Activated T-cell treated with anti-CD3 and anti-CD28 coated beads, Interleukin-2, amount 50 U/mL, for 4 hours (primary cell): ENCODE measurements around the gene WDR73. TPM values are rescaled to one million over a fixed set of nuclear protein-coding genes. Genes with fewer than 3 reads are reported as not detected.

Experiments
- ATAC-seq, 2 donors: fragments of 200-7000 bp; cut with Tn5 transposase; one replicate each; pipeline ENCODE4 v1.10.0; 2021
- DNase-seq: peaks from one replicate; pipeline ENCODE4 v3.0.0-alpha.2; 2020
- H3K27me3 Mint-ChIP-seq: one replicate; pipeline ENCODE4 v1.8.0; 2021; ENCODE audit warnings: low read depth, mixed read lengths
- H3K36me3 Mint-ChIP-seq: one replicate; pipeline ENCODE4 v1.8.0; 2022; ENCODE audit warnings: mixed read lengths; ENCODE audit not compliant: insufficient read depth
- H3K4me1 Mint-ChIP-seq: one replicate; pipeline ENCODE4 v1.8.0; 2021; ENCODE audit warnings: low read depth, mixed read lengths
- H3K4me3 Mint-ChIP-seq: one replicate; pipeline ENCODE4 v1.8.0; 2021; ENCODE audit warnings: mild to moderate bottlenecking, moderate library complexity, mixed read lengths
- H3K9me3 Mint-ChIP-seq: one replicate; pipeline ENCODE4 v1.8.0; 2021; ENCODE audit warnings: mixed read lengths
- total RNA-seq, 3 donors: library from RNA; stranded (reverse); gene quantifications; one replicate each; pipeline ENCODE4 v1.2.1, GENCODE V29; 2021

Gene WDR73
- total RNA-seq, 3 donors from 2014 or later, result 31.1 to 38.8 (median 36.0) TPM

DNA sequence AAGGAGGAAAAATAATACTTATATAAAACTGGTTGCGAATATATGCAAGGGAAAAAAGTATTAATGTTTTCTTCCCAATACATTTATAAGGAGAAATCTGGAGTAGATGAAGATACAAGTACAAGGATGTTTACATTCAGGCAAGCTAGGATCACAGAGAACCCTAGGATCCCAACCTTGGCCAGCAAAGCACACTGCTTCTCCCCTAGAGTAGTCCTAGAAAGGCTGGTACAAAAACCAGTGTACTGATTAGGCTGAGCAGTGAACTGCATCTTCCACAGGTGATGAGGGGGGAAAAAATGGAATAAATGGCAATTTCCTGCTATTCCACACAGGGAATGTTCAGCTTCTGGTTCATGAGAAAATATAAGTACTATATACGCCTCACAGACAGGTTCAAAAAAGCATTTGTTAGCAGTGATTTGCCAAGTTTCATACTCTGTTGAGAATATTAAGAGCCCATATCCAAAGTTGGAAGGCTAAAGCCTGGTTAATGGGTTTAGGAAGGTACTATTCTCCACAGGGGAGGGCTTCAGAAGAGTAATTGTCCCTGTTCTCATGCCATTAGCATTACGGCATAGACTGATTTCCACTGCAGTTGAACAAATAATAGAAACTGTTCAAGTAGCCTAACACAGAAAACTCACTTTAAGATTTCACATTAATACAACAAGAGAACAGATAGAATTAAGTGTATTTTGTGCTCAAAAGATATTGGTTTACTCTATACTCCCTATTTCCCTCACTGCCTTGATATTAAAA, 14.3 kb upstream of the WDR73 start:
- Mint-ChIP-seq H3K4me1 (peaks cover 31% of the 10 kb centered on the region), H3K27me3 (no peaks in the 10 kb centered on the region), H3K9me3 (no peaks in the 10 kb centered on the region), H3K36me3 (peaks cover 34% of the 10 kb centered on the region), H3K4me3 (no peak overlapping the region)
- DNase-seq (no peak), ATAC-seq (no peak)

DNA sequence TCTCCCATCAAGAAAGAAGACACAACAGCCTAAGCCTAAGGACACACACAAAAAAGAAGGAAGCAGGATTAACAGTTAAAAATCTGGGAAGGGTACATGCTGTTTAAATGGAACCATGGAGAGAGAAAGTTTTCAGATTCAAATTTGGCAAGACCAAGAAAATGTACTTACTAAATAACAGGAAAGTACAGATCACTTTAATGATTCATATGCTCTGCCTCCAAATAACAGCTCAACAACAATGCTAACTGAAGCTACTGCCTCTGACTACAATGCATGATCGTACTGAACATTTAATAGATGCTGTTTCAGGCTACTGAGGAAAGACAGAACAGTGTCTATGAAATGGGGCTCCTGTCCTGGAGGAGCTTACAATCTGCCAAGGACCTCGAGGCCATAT, 12.3 kb upstream of the WDR73 start:
- no peak overlapping the region for H3K4me3 Mint-ChIP-seq
- DNase-seq, result no peak
- no peak for ATAC-seq
- H3K4me1 Mint-ChIP-seq, result peaks cover 30% of the 10 kb centered on the region
- H3K36me3 Mint-ChIP-seq, result peaks cover 32% of the 10 kb centered on the region
- no peaks in the 10 kb centered on the region for H3K9me3 Mint-ChIP-seq
- H3K27me3 Mint-ChIP-seq, result no peaks in the 10 kb centered on the region

DNA sequence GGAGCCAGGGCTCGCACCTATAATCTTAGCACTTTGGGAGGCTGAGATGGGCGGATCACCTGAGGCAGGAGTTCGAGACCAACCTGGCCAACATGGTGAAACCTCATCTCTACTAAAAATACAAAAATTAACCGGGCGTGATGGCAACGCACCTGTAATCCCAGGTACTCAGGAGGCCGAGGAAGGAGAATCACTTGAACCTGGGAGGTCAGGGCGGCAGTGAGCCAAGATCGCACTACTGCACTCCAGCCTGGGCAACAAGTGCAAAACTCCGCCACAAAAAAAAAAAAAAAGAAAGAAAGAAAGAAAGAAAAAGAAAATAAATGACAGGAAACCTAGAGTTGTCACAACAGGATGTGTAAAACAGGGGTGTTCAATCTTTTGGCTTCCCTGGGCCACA, 6.9 kb upstream of the WDR73 start:
- H3K4me1 Mint-ChIP-seq, result peaks cover 21% of the 10 kb centered on the region
- peaks cover 3% of the 10 kb centered on the region for H3K36me3 Mint-ChIP-seq
- no peak for DNase-seq
- no peak overlapping the region for H3K4me3 Mint-ChIP-seq
- H3K27me3 Mint-ChIP-seq, result no peaks in the 10 kb centered on the region
- ATAC-seq, result no peak
- H3K9me3 Mint-ChIP-seq, result no peaks in the 10 kb centered on the region

DNA sequence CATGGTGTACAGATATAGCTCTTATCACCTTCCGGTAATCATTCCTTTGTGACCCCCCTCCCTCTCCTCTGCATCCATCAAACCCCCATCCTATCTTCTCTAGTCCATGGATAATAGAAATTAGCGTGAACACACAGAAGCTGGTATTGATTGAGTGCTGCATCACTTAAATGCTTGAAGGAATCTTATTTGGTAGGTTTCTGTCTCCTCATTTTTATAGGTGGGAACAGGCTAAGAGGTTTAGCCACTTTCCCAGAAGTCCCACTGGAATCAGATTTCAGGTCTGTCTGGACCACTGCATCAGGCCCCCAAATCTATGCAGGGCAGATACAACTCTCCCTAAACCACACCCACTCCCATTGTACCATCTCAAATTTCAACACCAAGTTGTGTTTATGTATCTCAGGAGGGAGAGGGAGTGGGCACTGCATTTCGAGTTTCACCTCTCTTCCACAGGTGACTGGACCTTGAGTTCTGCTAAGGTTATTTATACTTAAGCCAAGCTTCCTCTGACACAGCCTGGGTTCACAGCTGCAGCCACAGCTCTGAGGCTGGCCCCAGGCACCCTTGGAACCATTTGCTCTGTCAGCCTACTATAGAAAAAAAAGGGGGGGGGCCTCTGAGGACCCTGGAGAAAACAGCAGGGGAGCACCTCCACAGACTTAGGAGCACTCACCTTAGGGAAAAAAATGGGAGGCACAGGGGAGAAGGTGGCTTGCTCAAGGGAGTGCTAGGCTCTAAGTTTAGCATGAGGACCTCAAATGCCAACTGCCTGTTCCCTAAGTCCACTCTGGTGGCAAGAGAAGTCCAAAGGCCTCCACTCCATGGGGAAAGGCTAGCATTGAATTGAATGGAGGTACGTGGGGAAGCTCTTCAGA, 6.1 kb upstream of the WDR73 start:
- no peaks in the 10 kb centered on the region for H3K36me3 Mint-ChIP-seq
- ATAC-seq (no peak), DNase-seq (no peak)
- H3K27me3 Mint-ChIP-seq, result no peaks in the 10 kb centered on the region
- no peaks in the 10 kb centered on the region for H3K9me3 Mint-ChIP-seq
- peaks cover 22% of the 10 kb centered on the region for H3K4me1 Mint-ChIP-seq
- no peak overlapping the region for H3K4me3 Mint-ChIP-seq

DNA sequence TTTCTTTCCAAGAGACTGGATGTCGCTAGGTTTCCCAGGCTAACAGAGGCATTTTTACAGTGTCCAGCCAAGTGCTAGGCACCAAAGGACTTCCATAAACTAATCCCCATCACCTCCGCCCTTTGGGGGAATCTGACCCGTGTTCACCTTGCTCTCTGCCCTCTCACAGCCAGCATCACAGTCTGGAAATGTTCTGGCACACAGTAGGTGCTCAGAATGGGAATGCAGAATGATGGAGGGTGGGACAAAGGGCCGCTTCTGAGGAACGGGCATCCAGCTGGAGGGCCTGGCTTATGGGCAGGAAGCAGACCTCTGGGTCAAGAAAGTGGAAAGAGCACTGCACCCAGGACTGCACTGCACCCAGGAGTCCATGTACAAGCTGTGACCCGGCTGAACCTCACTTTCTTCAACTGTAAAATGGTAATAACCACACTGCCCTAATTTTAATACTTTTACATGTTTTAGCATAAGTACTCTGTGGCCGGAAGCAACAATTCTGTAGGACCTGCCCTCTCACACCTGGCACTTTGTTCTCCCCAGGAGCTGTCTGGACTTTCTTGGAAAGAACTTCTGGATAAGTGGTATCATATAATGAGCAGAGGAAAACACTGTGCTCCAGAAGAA, 4.8 kb upstream of the WDR73 start:
- peaks cover 27% of the 10 kb centered on the region for H3K4me1 Mint-ChIP-seq
- H3K9me3 Mint-ChIP-seq, result no peaks in the 10 kb centered on the region
- H3K4me3 Mint-ChIP-seq, result peak overlapping the region; percentile 80
- no peak for DNase-seq
- no peak for ATAC-seq
- H3K27me3 Mint-ChIP-seq, result no peaks in the 10 kb centered on the region
- no peaks in the 10 kb centered on the region for H3K36me3 Mint-ChIP-seq

DNA sequence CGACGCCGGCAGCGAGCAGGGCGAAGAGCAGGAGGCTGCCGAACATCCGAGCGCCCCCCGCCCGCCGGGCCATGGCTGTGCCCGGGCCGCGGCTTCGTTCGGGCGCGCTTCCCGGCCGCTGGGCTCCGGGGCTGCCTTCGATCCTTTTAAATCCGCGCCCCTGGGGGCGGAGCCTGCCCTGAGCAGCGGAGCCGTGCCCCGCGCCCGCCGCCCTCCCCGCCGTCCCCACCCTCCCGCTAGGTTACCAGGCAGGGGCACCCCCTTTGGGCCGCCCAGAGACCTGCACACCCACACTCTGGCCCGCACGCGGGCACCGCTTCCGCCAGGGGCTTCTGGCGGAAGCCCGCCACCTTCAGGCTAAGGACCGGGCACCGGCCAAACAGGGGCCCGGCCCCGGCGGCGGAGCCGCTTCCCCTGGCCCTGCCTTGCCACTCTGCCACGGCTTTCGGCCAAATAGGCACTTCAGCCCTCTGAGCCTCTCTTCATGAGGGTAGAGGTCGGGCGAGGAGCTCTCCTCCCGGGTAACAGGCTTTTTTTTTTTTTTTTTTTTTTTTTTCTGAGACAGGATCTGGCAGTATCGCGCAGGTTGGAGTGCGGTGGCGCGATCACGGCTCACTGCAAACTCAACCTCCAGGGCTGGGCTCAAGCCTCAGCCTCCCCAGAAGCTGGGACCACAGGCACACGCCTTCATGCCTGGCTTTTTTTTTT, 4.2 kb upstream of the WDR73 start, which contains the start of gene NMB:
Gene NMB, minus strand, starts transcription at position 120 of the 708 bp plus-strand sequence. Its CDS starts 47 bp downstream, at position 73.
- Mint-ChIP-seq H3K27me3 (no peaks in the 10 kb centered on the region), H3K4me1 (peaks cover 31% of the 10 kb centered on the region), H3K36me3 (no peaks in the 10 kb centered on the region), H3K4me3 (peak within 1 kb of the TSS; percentile 80), H3K9me3 (no peaks in the 10 kb centered on the region)
- ATAC-seq (peak; percentile 72 to 77), DNase-seq (peak; percentile 72)

DNA sequence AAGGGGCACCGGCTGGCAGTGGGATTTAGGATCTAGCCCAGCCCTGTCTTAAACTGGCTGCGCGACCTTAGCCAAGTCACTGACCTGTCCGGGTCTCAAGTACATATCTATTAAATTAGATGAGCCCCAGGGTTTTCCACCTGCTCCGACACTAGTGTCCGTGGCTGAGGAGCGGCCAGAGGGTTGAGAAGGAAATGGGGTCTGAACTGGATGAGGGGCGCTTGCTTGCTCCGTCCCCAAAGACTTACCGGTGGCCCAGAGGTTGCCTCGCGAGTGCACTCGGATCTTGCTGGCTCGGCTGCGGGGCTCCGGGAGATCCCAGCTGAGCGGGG, 3.6 kb upstream of the WDR73 start:
- Mint-ChIP-seq H3K4me1 (peaks cover 33% of the 10 kb centered on the region), H3K36me3 (no peaks in the 10 kb centered on the region), H3K27me3 (no peaks in the 10 kb centered on the region), H3K9me3 (no peaks in the 10 kb centered on the region), H3K4me3 (peak overlapping the region; percentile 75)
- no peak for ATAC-seq
- no peak for DNase-seq

DNA sequence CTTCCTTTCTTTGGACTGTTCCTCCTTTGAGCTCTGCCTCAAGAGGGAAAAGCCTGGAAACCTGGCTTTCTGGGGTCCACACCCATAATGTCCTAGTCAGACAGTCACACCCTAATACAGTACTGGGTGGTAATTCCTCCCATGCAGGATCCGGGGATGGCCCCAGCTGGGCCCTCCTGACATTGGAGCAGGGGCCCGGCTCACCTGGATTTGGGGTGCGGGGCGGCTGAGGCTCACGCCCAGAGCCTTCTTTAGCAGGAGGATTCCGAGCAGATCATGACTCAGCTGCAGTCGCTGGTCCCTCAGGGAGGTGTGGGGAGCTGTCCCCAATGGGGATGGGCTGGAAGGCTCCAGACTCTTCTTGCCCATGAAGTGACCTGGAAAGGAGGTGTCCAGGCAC, 2.9 kb upstream of the WDR73 start:
- H3K4me1 Mint-ChIP-seq, result peaks cover 38% of the 10 kb centered on the region

DNA sequence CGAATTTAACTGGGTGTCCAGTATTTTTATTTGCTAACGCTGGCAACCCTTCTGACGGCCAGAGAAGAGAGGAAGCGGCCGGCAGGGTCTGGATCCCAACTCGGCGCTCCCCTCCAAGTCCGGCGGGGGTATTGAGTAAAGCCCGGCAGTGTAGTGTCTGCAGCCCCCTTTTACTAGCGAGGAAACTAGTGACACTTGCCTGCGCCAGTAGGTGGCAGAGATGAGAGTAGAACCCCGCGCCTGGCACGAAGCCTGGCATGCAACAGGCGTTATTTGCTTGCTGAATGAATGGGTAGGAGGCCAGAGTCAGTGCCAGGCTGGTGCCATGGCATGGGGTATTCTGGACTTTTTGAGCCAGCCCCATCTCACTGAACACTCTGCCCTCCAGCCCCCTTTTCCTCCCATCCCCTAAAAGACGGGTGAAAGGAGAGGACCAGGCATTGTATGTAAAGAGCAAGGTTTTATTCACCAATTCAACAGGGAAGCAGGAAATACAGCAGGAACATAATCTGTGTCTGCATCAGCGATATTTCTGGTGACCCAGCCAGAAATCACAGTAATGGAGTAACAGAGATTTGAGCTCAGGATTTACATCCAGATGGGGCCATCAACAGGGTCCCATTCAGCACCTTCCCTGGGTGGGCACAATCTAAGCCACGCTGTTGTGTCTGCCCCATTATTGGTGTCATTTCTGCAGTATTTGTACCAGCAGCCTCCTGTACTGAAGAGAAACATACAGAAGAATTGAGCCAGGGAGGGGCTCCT, 788 bp upstream of the WDR73 start:
- H3K27me3 Mint-ChIP-seq, result no peaks in the 10 kb centered on the region
- peak; percentile 47 to 53 for ATAC-seq
- DNase-seq, result peak; percentile 73
- H3K36me3 Mint-ChIP-seq, result peaks cover 11% of the 10 kb centered on the region
- peak overlapping the region; percentile 91 for H3K4me3 Mint-ChIP-seq
- H3K9me3 Mint-ChIP-seq, result no peaks in the 10 kb centered on the region
- H3K4me1 Mint-ChIP-seq, result peaks cover 44% of the 10 kb centered on the region

More for the DNA sequence above, 2.9 kb upstream of the WDR73 start:
- Mint-ChIP-seq H3K27me3 (no peaks in the 10 kb centered on the region), H3K4me3 (peak overlapping the region; percentile 75), H3K36me3 (peaks cover 5% of the 10 kb centered on the region), H3K9me3 (no peaks in the 10 kb centered on the region)
- DNase-seq (no peak), ATAC-seq (no peak)

DNA sequence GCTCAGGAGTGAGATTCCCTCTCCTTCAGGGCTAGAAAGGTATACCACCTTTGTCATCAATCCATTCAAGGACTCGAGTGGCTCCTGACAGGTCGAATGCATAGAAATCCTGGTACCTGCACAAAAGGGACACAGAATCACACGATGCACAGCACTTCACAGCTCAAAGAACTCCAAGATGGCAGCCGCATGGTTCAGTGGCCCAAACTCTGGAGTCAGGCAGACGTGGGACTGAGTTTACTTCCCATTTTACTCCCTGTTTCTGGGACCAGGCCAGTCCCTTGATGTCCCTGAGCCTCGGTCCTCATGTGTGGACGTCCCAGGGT, 536 bp downstream of the WDR73 start:
- H3K4me1 Mint-ChIP-seq, result peaks cover 35% of the 10 kb centered on the region
- ATAC-seq (no peak), DNase-seq (no peak)
- H3K36me3 Mint-ChIP-seq, result peaks cover 16% of the 10 kb centered on the region
- peak overlapping the region; percentile 91 for H3K4me3 Mint-ChIP-seq
- no peaks in the 10 kb centered on the region for H3K27me3 Mint-ChIP-seq
- H3K9me3 Mint-ChIP-seq, result no peaks in the 10 kb centered on the region

DNA sequence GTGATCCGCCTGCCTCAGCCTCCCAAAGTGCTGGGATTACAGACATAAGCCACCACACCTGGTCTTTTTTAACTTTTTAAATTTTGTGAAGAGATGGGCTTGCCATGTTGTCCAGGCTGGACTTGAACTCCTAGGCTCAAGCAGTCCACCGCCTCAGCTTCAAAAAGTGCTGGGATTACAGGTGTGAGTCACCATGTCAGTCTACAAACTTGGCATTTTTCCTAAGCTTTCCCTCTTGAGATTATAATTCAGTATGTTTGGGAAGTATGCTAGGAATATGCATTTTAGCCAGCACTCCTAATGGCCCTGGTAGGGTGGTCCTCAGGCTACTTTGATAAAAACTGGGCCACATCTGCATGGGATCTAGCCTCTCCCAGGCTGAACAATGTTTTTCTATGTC, 4.4 kb downstream of the WDR73 start:
- ATAC-seq, result no peak
- H3K36me3 Mint-ChIP-seq, result peaks cover 36% of the 10 kb centered on the region

DNA sequence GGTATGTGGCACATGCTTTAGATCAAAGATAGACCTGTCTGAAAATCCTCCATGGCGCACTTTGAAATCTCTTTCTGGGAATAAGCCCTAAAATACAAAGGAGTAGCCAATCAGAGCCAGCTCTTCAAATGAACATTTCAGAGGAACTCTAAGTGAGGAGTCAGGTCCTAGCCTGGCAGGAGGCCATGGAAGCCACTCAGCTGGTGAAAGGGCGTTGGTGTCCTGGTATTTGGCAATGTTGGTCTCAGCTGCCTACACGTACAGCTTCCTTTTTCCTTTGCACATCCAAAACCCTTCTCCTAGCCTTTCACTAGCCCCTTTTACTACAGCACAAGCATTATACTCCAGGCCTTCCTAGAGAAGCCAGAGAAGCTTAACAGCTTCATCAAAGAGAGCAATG, 5.5 kb downstream of the WDR73 start:
- Mint-ChIP-seq H3K4me1 (peaks cover 17% of the 10 kb centered on the region), H3K9me3 (no peaks in the 10 kb centered on the region), H3K4me3 (no peak overlapping the region), H3K27me3 (no peaks in the 10 kb centered on the region), H3K36me3 (peaks cover 39% of the 10 kb centered on the region)
- DNase-seq, result no peak
- no peak for ATAC-seq

More for the DNA sequence above, 4.4 kb downstream of the WDR73 start:
- no peaks in the 10 kb centered on the region for H3K27me3 Mint-ChIP-seq
- H3K4me3 Mint-ChIP-seq, result no peak overlapping the region
- no peaks in the 10 kb centered on the region for H3K9me3 Mint-ChIP-seq
- H3K4me1 Mint-ChIP-seq, result peaks cover 20% of the 10 kb centered on the region
- no peak for DNase-seq

DNA sequence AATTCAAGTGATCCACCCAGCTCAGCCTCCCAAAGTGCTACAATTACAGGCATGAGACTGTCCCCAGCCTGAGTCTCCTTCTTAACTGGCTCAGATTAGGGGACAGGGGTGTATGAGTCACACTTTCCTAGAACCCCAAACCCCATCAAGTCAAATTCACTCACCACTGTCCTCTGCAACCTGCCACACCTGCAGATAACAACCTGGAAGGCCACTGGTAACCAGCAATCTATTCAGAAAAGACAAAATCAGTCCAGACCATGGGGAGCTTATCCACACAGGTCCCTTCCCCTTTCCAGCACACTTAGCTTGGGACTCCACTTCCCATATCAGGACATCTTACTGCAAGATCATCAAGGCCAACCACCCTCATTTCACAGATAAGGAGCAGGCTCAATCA, 6.4 kb downstream of the WDR73 start:
- no peaks in the 10 kb centered on the region for H3K27me3 Mint-ChIP-seq
- no peaks in the 10 kb centered on the region for H3K9me3 Mint-ChIP-seq
- H3K4me1 Mint-ChIP-seq, result peaks cover 13% of the 10 kb centered on the region
- DNase-seq, result no peak
- H3K4me3 Mint-ChIP-seq, result no peak overlapping the region
- peaks cover 45% of the 10 kb centered on the region for H3K36me3 Mint-ChIP-seq
- no peak for ATAC-seq
